Right lobe of liver (tissue), 4 donors: ENCODE data around the gene UCHL3.

Experiments
- CTCF ChIP-seq, 4 donors: fragments of 200-600 bp in 3 of 4; fragments of 450-650 bp in 1 of 4; IDR thresholded peaks; one replicate each; pipeline versions ENCODE4 v1.5.1 to v1.8.0; 2016 to 2022; ENCODE audit warnings: antibody characterized with exemption in 4 of 4, mild to moderate bottlenecking in 2 of 4
- POLR2A ChIP-seq: fragments of 450-650 bp; IDR thresholded peaks from one replicate; pipeline ENCODE4 v1.6.1; 2017; ENCODE audit warnings: antibody characterized with exemption, mild to moderate bottlenecking
- donor health status: DM: no; HTN: no; CAD: no.
- donor health status: DM: no; HTN: no; CAD: no.
- donor health status: DM: no; HTN: yes; CAD: no.

GRCh38 chr13:75643693-75644092 is 94.1 kb downstream of the UCHL3 start:
- no peak for TF ChIP-seq POLR2A
- no peak for TF ChIP-seq CTCF (IDR thresholded peaks at IDR 0.05)
